OCI-LY7 (cell line): ENCODE measurements around the gene BBOX1. TPM values are rescaled to one million over a fixed set of nuclear protein-coding genes. Genes with fewer than 3 reads are reported as not detected.

Experiments used
- BruUV-seq: library from RNA; stranded (reverse); fragments of 400-500 nt; replicated peaks from 2 replicates; lab custom pipeline; 2021; lab: Mats Ljungman, UMichigan
- CTCF ChIA-PET: fragments of 300-600 bp; sonication (Branson Sonifier 250); formaldehyde crosslinking; loops from one replicate; lab custom pipeline; 2022; ENCODE audit warnings: antibody characterized with exemption; ENCODE audit not compliant: unreplicated experiment; lab: Charles Lee
- POLR2A ChIA-PET: fragments of 300-600 bp; sonication (Branson Sonifier 250); formaldehyde crosslinking; loops from one replicate; lab custom pipeline; 2022; ENCODE audit warnings: antibody characterized with exemption; lab: Charles Lee
- DNase-seq: peaks from one replicate; pipeline ENCODE4 v3.0.0-alpha.2; 2015; ENCODE audit warnings: low spot score
- H2AFZ ChIP-seq: fragments of 200-600 bp; sonication (generic), shearing (Covaris generic); 2 replicates; pipeline ENCODE4 v1.6.1; 2014; ENCODE audit warnings: mild to moderate bottlenecking, antibody characterized with exemption, low read length, moderate library complexity
- H3K27ac ChIP-seq: fragments of 200-600 bp; sonication (generic); 2 replicates; pipeline ENCODE4 v1.5.1; 2014; ENCODE audit warnings: mixed run types, low read depth, mild to moderate bottlenecking, moderate library complexity, low read length, inconsistent platforms; ENCODE audit not compliant: poor library complexity, severe bottlenecking
- H3K36me3 ChIP-seq: fragments of 200-600 bp; sonication (generic); 2 replicates; pipeline ENCODE4 v1.6.1; 2014; ENCODE audit warnings: mild to moderate bottlenecking, antibody characterized with exemption, low read length, moderate library complexity, mixed read lengths; ENCODE audit not compliant: insufficient read depth
- H3K4me1 ChIP-seq: fragments of 200-600 bp; sonication (generic); 2 replicates; pipeline ENCODE4 v1.5.1; 2014; ENCODE audit warnings: mild to moderate bottlenecking, low read length; ENCODE audit not compliant: insufficient read depth, poor library complexity, severe bottlenecking
- H3K4me2 ChIP-seq: fragments of 200-600 bp; sonication (generic); 2 replicates; pipeline ENCODE4 v1.6.1; 2014; ENCODE audit warnings: mild to moderate bottlenecking, low read length
- H3K4me3 ChIP-seq: fragments of 200-600 bp; sonication (generic); 2 replicates; pipeline ENCODE4 v1.5.1; 2014; ENCODE audit warnings: mild to moderate bottlenecking, low read depth, low read length; ENCODE audit not compliant: poor library complexity, severe bottlenecking
- H3K79me2 ChIP-seq: fragments of 200-600 bp; sonication (generic); 2 replicates; pipeline ENCODE4 v1.6.1; 2016; ENCODE audit warnings: low read depth, mild to moderate bottlenecking, low read length, moderate library complexity, mixed read lengths; ENCODE audit not compliant: insufficient read depth
- H3K9me2 ChIP-seq: fragments of 200-600 bp; sonication (generic); 2 replicates; pipeline ENCODE4 v1.6.1; 2016; ENCODE audit warnings: mild to moderate bottlenecking, low read length, mixed read lengths; ENCODE audit not compliant: insufficient read depth
- H3K9me3 ChIP-seq: fragments of 200-600 bp; sonication (generic); 2 replicates; pipeline ENCODE4 v1.6.1; 2014; ENCODE audit warnings: mild to moderate bottlenecking, mixed run types, low read length, mixed read lengths
- H4K20me1 ChIP-seq: fragments of 200-600 bp; sonication (generic); 2 replicates; pipeline ENCODE4 v1.6.1; 2014; ENCODE audit warnings: mild to moderate bottlenecking, antibody characterized with exemption, low read length, moderate library complexity, mixed read lengths; ENCODE audit not compliant: insufficient read depth
- EZH2phosphoT487 ChIP-seq: fragments of 200-600 bp; sonication (generic); IDR thresholded peaks from 2 replicates; pipeline ENCODE4 v1.6.1; 2018; ENCODE audit warnings: low read depth, borderline replicate concordance, mild to moderate bottlenecking, mixed run types, antibody characterized with exemption, low read length, moderate library complexity, mixed read lengths
- intact Hi-C: fragments of 100-400 bp; cut with micrococcal nuclease; formaldehyde crosslinking; loops from one replicate; pipeline ENCODE4 v1.10.0; 2022; ENCODE audit not compliant: unreplicated experiment
- total RNA-seq, 2 experiments: library from RNA; depleted of rRNA in 1 of 2; stranded (reverse); fragments of >200 nt in 1 of 2; shearing (Covaris generic) in 1 of 2; gene quantifications; 2 replicates each; pipeline ENCODE4 v1.2.3, GENCODE V29; 2014 to 2022
- TF ChIP-seq, protein P1 (sequence below): fragments of 200-600 bp; sonication (generic); conservative IDR thresholded peaks from 2 replicates; pipeline ENCODE4 v1.5.1; 2014; ENCODE audit warnings: mild to moderate bottlenecking, antibody characterized with exemption, low read length, moderate library complexity, mixed read lengths

Gene BBOX1
- total RNA-seq, 2 experiments from 2014 or later, result not detected

DNA sequence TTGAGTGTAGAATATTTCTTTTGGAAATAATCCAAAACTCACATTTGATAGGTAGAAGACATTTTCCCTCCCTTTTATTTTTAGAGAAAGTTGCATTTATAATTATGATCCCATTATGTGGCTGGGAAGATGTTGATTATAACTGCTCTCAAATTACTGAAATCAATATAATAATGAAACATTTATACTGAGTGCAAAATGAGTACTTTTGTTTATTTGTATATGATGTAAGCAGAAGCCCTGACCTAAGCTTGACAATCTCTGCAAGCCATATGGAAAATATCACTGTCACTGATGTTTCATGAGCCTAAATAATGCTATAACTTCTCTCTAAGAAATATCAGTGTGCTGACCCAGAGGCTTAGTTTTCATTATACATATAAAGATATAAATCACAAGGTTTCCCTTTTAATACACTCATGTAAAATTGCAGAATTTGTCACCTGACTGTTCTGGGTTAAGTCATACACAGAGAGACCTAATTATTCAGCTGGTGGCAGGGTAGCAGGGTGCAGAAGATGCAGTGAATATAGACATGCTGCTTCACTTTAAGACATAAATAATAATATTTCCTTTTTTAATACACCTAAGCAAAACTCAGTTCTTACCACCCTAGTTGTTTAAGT lies 99.2 kb downstream of the BBOX1 start:
- intact Hi-C loops, result no loop called here
- H3K27ac ChIP-seq, result no peak overlapping the region
- H4K20me1 ChIP-seq, result no peaks in the 10 kb centered on the region
- ChIA-PET POLR2A (interaction anchor here (0.5 kb wide), 1 partner anchor 15 kb away, joined by 5 read pairs; no protein-coding TSS in a partner anchor), CTCF (no interaction called here)
- no peaks in the 10 kb centered on the region for H3K4me1 ChIP-seq
- no peak overlapping the region for H3K4me2 ChIP-seq
- no peak for TF ChIP-seq EZH2phosphoT487
- TF ChIP-seq, protein P1, sequence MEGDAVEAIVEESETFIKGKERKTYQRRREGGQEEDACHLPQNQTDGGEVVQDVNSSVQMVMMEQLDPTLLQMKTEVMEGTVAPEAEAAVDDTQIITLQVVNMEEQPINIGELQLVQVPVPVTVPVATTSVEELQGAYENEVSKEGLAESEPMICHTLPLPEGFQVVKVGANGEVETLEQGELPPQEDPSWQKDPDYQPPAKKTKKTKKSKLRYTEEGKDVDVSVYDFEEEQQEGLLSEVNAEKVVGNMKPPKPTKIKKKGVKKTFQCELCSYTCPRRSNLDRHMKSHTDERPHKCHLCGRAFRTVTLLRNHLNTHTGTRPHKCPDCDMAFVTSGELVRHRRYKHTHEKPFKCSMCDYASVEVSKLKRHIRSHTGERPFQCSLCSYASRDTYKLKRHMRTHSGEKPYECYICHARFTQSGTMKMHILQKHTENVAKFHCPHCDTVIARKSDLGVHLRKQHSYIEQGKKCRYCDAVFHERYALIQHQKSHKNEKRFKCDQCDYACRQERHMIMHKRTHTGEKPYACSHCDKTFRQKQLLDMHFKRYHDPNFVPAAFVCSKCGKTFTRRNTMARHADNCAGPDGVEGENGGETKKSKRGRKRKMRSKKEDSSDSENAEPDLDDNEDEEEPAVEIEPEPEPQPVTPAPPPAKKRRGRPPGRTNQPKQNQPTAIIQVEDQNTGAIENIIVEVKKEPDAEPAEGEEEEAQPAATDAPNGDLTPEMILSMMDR, result no peak
- peaks cover 21% of the 10 kb centered on the region; the same call in 1 of the 2 replicates for H3K9me3 ChIP-seq
- no peak overlapping the region for H3K4me3 ChIP-seq
- no TSS peak for BruUV-seq
- H3K79me2 ChIP-seq, result no peaks in the 10 kb centered on the region
- DNase-seq, result no peak
- no peaks in the 10 kb centered on the region for H3K36me3 ChIP-seq
- no peaks in the 10 kb centered on the region for H3K9me2 ChIP-seq
- H2AFZ ChIP-seq, result no peak overlapping the region

DNA sequence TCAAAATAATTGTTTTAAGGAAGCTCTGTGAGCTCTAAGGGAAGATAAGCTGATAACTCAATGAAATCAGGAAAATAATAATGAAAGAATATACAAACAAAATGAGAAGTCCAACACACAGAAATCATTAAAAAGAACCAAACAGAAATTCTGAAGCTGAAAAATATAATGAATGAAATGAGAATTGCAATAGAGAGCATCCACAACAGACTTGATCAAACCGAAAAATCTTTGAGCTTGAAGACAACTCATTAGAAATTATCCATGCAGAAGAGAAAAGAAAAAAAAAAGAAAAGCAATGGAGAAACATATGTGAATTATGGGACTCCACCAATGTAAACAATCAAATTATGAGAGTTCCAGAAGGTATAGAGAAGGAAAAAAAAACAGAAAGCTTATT lies 101.0 kb downstream of the BBOX1 start:
- ChIA-PET CTCF (no interaction called here), POLR2A (interaction anchor here (0.7 to 1.5 kb wide), 3 partner anchors 12 to 205 kb away, joined by 3 to 6 read pairs (median 4); no protein-coding TSS in a partner anchor)
- H3K9me2 ChIP-seq, result no peaks in the 10 kb centered on the region
- TF ChIP-seq, protein P1, result no peak
- no peak for TF ChIP-seq EZH2phosphoT487
- no peak overlapping the region for H2AFZ ChIP-seq
- no peak overlapping the region for H3K27ac ChIP-seq
- H3K36me3 ChIP-seq, result no peaks in the 10 kb centered on the region
- no peaks in the 10 kb centered on the region for H3K79me2 ChIP-seq
- intact Hi-C loops, result no loop called here
- DNase-seq, result no peak
- no peaks in the 10 kb centered on the region for H4K20me1 ChIP-seq
- no peak overlapping the region for H3K4me3 ChIP-seq
- no peak overlapping the region for H3K4me2 ChIP-seq
- H3K4me1 ChIP-seq, result no peaks in the 10 kb centered on the region
- no TSS peak for BruUV-seq
- H3K9me3 ChIP-seq, result peaks cover 16% of the 10 kb centered on the region; the same call in 1 of the 2 replicates

DNA sequence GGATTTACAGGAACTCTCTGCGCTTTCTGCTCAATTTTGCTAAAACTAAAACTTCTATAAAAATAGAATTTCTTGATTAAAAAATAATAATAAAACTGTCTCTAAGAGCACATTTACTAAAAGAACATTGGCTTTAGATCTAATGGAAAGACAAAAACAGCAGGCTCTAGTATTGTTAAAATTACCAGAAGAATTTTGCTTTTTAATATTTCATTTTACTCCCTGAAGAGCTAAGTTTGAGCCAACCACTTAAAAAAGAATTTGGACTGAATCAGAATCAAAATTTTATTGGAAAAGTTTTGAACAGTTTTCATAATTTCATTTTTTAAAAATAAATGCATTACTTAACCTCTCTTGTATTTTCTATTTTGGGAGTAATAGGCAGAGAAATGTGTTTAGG lies 107.3 kb downstream of the BBOX1 start:
- Histone ChIP-seq H3K4me1 (peaks cover 3% of the 10 kb centered on the region), H3K9me3 (no peaks in the 10 kb centered on the region), H2AFZ (no peak overlapping the region), H4K20me1 (no peaks in the 10 kb centered on the region), H3K27ac (no peak overlapping the region), H3K36me3 (no peaks in the 10 kb centered on the region), H3K79me2 (no peaks in the 10 kb centered on the region), H3K4me3 (no peak overlapping the region), H3K9me2 (no peaks in the 10 kb centered on the region), H3K4me2 (no peak overlapping the region)
- DNase-seq, result no peak
- intact Hi-C loops, result no loop called here
- TF ChIP-seq EZH2phosphoT487, result no peak
- TF ChIP-seq, protein P1, result no peak
- ChIA-PET POLR2A (interaction anchor here (0.7 to 1.0 kb wide), 3 partner anchors 173 to 390 kb away, joined by 3 to 4 read pairs (median 3); no protein-coding TSS in a partner anchor), CTCF (no interaction called here)
- BruUV-seq, result no TSS peak
